GM19328 (cell line): Measurements from ENCODE around the gene TMEM88.
"Not testable (repeated sequence)": the region's sequence is repeated elsewhere in the genome, so short reads cannot be mapped to it uniquely, and the experiment has no call there.

Experiments used
- ATAC-seq: cut with Tn5 transposase; IDR thresholded peaks from one replicate; pipeline ENCODE4 v1.9.1; 2021; ENCODE audit warnings: mild to moderate bottlenecking, moderate library complexity; ENCODE audit not compliant: unreplicated experiment

TMEM88 gene

DNA sequence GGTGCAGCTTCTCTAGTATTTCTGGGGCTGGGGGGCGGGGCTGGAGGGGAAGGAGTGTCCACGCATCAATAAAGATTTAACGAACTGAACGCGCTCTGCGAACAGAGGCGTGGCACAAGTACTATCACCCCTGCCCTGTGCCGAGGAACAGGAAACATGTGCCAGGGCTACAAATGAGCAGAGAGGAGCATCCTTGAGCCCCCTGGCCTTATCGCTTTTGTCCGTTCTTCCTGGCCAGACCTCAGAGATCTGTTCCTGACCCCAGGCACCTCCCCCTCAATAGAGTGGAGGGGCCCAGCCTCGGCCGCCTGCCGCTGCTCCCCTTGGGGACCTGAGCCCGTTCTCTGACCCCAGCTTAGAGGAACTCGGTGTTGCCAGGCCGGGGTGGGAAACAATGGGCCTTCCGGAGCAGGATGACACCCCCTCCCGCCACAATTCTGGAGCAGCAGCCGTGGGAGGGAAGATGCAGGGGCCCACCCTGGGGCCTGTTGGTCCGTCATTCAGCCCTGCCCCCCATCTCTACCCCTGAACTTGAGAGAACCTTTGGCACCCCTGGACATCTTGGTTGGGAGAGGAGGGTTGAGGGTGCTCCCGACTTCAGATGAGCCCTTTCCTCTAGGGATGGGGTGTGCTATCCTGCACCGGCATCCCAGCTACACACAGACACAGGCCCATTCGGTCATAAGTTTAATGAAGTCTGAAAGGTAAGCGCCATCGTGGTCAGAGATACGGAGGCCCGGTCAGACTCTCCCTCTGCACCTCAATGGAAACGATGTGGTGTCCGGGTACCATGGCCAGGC, 1.3 kb downstream of the TMEM88 start:
- no peak for ATAC-seq

DNA sequence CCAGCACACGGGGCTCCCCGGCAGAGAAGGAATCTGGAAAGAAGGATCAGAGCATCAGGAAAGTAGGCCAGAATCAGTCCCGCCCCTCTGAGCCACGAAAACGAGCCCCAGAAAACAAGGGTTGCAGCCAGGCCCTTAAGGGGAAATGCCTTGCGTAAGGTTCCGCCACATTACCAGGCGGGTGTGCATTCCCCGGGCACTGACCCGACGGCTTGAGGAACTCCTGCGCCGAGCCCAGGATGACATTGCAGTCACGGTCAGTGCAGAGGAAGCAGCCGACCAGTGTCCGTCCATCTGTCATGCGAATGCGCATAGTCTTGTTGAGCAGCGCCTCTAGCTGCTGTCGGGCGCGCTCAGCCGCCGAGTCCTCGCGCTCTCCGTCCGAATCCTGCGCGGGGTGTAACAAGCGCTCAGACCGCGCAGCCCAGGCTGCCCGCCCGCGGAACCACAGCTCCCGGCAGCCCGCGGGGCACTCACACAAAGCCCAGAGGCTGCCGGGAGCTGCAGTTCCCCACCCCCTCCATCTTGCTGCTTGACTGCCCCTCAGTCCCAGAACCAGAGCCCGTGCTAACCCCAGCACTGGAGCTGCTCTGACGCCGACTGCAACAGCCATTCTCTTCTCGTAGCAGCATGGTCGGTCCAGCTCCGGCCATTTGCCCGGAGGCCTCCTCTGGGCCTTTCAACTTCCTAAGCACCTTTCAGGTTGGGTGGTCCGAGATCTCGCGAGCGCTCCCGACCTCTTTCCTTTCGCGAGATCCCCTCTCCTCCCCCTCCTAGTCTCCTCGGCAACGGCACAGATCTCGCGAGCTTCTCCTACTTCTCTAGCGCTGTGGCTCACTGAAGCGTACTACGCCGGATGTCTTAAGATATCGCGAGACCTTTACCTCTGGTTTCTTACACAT, 2.2 kb downstream of the TMEM88 start, which contains the start of gene NAA38:
TSS of gene NAA38 (minus strand) at position 749 of the 902 bp plus-strand sequence. CDS start at position 653, 96 bp downstream.
- ATAC-seq: peak; percentile 68

DNA sequence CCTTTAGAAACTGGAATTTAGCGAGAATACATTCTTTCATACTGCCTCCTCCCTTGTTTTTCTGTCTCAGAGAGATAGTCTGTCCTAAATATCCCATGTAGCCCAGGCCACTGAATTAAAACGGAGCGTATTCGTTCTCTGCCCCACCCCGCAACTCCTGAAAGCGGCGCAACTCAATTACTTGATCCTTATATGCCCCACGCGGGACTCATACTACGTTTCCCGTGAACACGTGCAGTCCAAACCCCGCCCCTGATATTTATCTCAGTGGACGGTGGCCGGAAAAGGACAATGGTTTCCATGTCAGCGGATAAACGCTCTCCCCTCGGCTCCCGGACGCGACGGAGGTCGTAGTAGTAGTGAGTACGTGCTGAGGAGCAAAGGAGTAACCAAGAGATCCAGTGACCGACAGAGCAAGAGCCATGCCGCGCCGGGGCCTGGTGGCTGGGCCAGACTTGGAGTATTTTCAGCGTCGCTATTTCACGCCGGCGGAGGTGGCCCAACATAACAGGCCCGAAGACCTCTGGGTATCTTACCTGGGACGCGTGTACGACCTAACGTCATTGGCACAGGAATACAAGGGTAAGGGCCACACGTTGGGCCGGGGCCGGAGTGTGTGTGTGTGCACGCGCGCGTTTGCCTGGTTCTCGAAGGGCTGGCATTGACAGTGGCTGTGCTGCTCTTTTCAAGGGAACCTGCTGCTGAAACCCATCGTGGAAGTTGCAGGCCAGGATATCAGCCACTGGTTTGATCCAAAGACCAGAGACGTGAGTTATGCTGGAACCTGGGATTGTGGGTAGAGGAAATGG, 3.1 kb downstream of the TMEM88 start, which contains the start of gene CYB5D1:
TSS of gene CYB5D1 (plus strand) at position 291 of the 809 bp plus-strand sequence. CDS start at position 423, 132 bp downstream.
- peak; percentile 38 for ATAC-seq

DNA sequence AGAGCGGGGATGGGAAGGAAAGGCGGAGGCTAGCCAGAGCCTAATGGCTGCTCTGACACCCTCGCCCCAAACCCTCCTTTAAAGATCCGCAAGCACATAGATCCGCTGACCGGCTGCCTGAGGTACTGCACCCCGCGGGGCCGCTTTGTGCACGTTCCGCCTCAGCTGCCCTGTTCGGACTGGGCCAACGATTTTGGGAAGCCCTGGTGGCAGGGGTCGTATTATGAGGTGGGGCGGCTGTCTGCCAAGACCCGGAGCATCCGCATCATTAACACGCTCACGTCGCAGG, 3.6 kb downstream of the TMEM88 start:
- ATAC-seq: no peak

DNA sequence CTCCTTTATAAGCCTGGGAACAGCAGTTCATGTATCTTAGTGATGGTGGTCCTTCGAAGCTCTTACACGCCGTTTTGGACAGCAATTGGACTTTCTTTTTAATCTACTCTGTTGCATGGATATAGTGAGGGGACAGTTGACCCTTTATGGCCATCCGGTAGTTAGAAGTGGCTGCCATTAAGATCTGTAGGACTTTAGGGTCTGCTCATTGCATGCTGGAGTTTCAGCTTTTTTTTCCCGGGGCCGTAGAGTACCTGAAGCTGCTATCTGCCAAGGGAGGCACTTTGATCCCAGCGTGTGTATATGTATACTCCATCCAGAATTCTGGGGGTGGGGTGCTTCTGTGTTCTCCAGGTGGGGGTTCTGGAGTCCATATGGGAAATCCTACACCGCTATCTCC, 4.2 kb downstream of the TMEM88 start:
- no peak for ATAC-seq

DNA sequence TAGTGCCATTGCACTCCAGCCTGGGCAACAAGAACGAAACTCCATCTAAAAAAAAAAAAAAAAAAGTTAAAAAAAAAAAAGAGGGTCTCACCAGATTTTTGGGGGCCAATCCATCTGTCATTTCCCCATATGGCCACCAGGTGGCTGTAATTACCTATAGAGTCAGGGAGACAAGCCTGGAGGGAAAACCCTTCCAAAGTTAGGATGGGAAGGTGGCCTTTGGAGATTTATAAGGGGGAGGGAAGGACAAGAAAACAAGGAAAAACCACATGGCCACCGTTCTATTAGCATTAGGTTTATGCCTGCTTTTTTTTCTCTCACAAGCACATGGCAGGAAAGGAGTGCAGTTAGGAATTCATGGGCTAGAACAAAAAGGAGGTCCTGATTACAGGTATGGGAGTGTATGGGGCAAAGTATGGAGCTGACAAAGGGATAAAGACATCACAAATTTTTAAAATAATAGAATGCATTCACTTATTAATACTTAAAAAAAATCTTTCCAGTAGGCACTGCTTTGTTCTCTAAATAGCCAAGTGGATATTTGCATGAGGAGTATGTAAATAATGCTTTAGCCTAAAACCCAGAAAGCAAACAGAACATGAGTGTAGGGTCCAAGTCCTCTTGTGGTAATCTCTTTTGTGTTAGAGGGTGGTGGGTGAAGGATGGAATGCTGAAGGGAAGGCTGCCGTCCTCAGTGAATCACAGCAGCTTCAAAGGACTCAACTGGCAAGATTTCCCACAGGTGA, 8.0 kb downstream of the TMEM88 start:
- no peak for ATAC-seq

DNA sequence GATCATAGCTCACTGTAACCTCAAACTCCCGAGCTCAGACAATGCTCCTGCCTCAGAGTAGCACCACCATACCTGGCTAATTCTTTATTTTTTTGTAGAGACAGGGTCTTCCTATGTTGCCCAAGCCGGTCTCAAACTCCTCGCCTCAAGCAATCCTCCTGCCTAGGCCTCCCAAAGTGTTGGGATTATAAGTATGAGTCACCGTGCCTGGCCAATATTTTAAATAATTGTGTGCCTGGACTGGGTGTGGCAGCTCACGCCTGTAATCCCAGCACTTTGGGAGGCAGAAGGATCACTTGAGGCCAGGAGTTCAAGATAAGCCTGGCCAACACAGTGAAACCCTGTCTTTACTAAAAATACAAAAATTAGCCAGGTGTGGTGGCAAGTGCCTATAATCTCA, 9.5 kb downstream of the TMEM88 start:
- not testable (repeated sequence) for ATAC-seq

DNA sequence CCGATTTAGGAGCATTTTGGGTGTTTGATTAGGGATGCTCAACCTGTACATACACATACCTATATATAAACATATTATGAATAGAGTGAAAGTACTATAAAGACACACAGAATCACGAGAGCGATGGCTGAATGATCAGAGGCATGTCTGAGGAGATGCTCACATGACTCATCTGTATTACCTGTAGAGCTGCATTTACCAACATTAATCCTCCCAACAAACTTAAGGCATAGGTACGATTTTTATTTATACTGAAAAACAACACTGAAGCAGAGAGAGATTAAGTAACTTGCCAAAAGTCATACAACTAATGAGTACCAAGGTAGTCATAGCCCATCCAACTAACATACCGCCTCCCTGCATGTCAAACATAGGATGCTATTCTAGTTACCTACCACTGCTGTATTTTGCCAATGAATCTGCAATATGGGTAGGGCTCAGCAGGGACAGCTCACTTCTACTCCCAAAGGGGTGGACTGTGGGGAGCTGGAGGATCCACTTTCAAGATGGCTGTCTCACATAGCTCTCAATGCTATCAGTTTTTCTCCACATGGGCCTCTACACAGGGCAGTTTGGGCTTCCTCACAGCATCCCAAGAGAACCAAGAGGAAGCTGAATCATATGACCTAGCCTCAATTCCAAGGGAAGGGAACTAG, 10.3 kb downstream of the TMEM88 start:
- no peak for ATAC-seq

DNA sequence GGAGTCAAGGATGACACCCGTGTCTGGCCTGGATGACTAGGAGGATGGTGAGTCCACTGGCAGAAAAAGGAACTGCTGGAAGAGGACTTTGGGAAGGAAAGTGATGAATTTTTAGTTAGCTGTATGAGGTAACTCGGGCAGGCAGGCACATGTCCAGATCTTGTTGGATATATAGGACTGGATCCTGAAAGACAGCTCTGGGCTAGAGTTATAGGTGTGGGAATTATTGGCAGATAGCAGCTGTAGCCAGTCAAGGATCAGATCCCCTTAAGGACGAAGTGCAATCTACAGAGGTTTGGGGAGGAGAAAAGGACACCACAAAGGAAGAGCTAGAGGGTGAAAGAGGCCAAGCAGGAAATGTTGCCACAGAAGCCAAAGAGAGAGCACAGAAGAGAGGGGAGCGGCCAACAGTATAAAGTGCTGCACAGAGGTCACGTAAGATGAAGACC, 13.0 kb downstream of the TMEM88 start:
- no peak for ATAC-seq

DNA sequence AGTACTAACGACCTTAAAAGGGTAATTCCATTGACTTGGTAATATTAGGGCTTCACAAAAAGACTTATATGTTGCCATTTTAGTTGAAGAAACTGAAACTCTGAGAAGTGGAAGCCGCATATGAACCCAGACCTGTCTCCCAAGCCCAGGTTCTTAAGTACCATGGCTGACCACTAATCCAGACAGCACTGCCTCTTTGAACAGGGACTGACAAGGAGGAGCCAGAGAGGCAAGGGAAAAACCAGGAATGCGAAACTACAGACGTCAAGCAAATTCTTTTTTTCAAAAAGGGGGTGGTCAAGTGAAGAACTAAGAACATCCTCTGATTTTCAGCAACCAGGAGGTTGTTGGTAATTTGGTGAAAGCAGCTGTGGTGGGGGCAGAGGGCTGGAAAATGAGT, 18.2 kb downstream of the TMEM88 start:
- no peak for ATAC-seq

DNA sequence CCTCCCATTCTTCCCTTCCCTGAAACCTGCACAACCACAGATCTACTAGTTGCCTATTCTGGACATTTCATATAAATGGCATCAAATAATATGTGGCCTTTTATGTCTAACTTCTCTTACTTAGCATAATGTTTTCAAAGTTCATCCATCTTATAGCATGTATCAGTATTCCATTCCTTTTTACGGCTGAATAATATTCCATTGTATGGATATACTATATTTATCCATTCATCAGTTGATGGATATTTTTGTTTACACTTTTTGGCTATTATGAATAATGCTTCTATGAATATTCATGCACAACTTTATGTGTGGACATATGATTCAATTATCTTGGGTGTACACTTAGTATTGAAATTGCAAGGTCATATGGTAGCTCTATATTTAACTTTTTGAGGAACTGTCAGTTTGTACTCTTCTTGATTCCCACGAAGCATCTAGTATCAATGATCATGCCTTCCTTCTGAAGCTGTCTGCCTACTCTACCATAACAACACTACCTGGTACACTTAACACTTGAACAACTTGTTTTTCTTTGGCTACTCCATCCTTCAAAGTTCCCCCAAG, 21.0 kb downstream of the TMEM88 start:
- no peak for ATAC-seq

DNA sequence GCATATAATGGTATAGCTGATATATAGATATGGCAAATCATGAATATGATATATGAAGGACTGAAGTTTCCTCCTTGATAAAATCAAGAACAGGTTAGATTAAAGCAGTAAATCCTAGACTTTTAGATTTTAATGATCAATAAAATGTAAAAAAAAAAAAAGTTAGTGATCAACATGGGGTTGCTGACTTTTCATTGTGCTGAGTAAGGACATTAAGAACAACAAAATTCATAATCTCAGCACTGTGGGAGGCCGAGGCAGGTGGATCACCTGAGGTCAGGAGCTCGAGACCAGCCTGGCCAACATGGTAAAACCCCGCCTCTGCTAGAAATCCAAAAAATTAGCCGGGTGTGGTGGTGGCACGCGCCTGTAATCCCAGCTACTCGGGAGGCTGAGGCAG, 23.4 kb downstream of the TMEM88 start:
- no peak for ATAC-seq

DNA sequence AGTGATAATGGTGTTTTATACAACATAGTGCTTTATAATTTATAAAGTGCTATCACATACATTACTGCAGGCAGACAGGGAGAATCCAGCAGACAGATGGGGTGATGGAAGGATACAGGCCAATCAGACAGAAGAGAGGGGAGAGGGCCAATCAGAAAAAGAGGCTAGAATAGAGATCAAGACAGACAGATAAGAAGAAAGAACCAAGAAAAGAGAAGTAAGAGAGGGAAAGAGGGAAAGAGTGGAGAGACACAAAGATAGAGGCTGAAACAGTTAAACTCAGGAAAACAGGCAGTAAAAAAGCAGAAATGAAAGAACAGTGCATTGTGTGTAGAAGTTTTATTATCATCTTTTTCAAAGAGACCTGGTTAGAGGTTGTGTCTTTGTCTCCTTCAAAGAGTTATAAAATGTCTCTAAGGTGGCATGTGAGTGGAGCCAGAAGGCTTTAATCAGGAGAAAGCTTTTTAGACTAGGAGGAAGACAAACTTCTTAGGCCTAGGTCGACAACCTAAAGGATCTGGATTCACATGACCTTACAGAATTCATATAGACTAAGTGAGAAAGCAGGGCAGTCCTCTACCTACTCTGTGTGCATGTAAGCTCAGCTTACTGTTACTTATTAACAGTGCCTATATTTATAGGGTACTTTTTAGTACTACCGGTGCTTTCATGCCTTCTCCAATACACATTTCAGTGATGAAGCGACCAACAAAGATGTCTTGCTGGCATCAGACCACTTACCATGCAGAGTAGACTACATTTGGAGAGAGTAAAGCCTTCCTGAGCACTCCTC, 25.4 kb downstream of the TMEM88 start:
- no peak for ATAC-seq

DNA sequence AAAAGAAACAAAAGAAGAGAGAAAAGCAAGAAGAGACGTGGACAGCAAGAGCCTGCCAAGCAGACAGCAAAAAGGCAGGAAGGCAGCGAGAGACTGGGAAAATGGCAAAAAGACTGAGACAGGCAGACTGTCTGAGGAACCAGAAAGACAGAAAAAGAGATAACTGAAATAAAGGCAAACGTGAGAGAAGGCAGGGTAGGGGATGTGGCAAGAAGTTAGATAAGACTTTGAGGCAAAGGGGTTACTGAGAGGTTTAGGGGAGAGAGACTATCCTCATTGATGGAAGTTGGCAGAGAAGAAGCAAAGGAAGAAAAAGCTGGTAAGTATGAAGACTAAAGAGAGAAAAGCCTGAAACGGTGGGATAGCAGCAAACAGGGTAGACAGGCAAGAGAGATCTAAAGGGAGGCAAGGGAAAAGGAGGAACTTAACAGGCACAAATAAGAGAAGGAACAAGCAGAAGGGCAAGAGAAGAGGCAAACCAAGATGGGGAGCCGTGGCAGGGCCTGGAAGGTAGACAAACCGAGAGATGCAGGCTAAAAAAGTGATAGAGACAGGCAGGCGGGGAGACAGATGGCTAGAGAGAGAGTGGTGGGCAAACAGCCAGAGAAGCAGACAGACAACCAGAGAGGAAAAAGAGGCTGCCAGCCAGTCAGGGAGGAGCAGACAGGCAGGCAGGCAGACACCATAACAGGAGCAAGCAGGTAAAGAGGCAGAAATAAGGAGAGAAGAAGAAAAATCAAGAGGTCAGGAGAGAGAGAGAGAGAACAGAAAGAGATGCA, 26.6 kb downstream of the TMEM88 start:
- no peak for ATAC-seq

DNA sequence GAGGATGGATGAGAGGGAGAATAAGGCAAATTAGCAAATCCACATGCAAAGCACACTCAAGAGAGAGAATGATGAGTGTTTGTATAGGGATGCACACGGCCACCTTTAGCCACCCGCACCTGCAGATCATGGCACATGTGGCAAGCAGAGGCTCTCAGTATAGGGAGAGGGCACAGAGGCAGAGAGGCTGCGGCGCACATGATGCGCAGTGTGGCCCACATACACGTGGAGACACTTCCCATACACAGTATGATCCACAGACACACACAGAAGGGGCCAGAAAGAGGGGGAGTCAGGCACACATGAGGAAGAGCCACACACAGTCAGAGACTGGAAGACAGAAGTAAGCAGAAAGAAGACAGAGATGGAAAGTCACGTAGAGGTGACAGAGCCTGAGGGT, 27.2 kb downstream of the TMEM88 start:
- ATAC-seq: no peak

DNA sequence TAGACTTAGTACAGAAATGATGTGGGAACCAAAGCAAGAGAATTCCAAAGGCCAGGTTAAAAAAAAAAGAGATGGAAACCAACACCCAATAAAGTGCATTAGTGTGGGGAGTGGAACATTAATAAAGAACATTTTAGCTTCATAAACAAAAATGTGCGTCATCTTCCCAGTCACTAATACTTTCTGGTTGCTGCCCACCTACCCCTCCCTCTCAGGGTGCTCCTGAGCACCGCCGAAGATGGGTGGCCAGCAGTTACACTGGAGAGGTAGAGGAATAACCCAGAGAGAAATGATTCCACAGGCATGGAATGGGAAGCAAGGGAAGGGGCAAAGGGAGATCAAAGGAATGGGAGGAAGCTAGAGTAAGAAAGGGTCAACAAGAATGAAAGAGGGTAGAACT, 27.8 kb downstream of the TMEM88 start:
- no peak for ATAC-seq

DNA sequence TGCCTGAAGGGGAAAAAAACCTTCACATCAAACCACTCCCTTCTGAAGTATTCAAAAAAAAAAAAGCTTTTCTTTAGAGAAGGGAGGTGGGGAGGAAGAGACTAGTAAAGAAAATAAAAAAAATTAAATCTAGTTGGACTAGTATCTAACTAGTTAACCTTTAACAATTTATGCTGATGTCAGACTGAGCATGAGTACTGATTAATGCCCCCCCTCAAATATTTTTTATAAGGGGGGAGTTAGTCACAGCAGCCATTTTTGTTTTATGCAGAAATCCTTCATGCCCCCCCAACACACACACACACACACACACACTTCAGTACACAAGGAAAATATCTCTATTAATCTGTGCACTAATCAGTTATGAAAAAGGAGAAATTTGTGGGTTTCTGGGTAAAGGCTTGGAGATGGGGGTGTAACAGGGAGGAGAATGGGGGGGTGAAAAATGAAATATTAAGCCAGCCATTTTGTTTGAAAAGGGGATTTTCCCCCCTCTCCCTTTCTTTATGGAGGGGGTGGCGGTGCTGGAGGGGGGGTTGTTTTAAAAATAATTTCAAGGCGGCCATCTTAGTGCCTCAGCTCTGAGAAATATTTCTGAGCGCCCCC, 29.0 kb downstream of the TMEM88 start:
- ATAC-seq: no peak
